GM21786 (cell line): ENCODE data around the gene PHACTR2.
"Not testable (repeated sequence)": the region's sequence is repeated elsewhere in the genome, so short reads cannot be mapped to it uniquely, and the experiment has no call there.

ENCODE experiments used
- ATAC-seq: cut with Tn5 transposase; IDR thresholded peaks from one replicate; pipeline ENCODE4 v1.9.1; 2021; ENCODE audit not compliant: unreplicated experiment

Gene PHACTR2

DNA sequence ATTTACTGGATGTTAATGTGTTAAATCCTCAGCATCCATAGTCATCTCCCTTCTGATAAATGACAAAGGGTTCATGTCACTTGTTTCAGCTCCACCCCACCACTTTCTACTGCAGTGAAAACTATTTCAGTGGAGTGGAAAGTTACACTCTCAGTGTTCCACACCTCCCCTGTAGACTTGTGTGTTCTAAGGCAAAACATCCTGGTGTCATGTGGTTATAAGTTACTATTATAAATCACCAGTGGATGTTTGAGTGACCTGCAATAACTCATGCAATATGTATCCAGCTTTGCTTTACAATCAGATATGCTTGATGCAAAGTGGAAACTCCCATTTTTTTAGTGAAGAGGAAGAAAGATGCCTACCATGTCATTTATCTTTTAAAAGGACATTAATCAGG is 83.3 kb downstream of the PHACTR2 start:
- no peak for ATAC-seq

DNA sequence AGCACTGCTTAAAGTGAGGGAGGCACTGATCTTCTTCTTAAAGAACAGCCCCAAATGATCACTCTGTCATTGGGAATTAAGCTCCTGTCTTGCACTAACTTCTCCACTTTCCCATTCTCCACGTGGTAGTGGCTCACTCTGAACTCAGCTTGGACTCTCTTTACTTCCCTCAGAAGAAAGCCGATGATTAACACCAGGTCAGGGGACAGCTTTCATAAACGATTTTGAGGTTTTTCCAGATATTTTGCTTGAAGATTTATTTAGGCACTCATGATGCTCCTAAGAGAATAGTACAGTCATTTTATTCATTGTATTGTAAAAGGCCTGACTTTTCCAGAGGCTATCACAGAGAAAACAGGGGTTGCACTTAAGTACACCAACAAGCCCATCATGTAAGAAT is 84.4 kb downstream of the PHACTR2 start:
- ATAC-seq, result no peak

DNA sequence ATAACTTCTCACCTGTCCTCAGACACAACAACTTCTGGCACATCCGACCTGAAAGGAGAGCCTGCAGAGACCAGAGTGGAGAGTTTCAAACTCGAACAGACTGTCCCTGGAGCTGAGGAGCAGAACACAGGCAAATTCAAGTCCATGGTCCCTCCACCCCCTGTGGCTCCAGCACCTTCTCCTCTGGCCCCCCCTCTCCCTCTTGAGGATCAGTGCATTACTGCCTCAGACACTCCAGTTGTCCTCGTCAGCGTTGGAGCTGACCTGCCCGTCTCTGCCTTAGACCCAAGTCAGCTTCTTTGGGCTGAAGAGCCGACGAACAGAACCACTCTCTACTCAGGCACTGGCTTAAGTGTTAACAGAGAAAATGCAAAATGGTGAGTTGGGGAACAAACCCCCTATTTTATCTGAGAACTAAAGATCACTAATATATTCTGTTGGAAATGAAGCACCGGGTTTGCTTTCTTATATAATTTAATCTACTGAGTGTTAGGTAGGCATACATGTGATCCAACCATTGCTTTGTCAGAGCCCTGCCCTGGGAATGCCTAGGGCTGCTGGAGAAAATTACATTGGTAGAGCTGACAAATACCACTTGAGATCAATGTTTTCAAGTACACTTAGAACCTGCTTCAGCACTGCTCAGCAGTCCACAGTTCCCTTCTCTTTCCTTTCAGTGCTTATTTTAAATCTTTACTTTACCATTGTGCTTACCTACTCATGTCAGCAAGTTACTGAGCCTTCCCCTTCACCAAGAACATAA is 87.8 kb downstream of the PHACTR2 start:
- no peak for ATAC-seq

DNA sequence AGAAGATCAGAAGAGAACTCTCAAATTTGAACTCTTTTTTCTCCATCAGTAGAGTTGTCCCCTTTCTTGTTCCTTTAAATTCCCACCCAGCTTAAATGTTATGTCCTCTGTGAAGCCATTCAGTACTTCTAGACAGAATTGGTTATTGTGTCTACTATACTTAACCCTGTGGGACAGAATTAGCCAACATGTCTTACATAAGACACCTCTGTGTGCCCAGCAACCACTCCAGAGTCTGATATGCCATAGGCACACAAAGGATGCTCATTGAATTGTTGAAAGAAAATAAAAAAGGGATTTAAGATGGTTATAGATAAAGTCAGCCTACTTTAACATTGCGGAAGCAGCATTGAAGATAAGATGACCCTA is 88.4 kb downstream of the PHACTR2 start:
- ATAC-seq, result no peak

DNA sequence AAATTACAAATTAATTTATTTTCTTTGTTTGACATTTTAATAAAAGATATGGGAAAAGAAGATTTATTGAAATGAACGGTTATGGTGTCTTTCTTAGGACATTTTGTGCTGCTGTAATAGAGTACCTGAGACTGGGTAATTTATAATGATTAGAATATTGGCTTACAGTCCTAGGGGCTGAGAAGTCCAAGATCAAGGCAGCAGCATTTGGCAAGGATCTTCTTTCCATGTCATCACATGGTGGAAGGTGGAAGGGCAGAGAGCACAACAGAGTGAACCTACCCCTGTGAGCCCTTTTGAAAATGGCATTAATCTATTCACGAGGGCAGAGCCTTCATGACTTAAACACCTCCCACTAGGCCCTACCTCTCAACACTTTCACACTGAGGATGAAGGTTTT is 89.7 kb downstream of the PHACTR2 start:
- no peak for ATAC-seq

DNA sequence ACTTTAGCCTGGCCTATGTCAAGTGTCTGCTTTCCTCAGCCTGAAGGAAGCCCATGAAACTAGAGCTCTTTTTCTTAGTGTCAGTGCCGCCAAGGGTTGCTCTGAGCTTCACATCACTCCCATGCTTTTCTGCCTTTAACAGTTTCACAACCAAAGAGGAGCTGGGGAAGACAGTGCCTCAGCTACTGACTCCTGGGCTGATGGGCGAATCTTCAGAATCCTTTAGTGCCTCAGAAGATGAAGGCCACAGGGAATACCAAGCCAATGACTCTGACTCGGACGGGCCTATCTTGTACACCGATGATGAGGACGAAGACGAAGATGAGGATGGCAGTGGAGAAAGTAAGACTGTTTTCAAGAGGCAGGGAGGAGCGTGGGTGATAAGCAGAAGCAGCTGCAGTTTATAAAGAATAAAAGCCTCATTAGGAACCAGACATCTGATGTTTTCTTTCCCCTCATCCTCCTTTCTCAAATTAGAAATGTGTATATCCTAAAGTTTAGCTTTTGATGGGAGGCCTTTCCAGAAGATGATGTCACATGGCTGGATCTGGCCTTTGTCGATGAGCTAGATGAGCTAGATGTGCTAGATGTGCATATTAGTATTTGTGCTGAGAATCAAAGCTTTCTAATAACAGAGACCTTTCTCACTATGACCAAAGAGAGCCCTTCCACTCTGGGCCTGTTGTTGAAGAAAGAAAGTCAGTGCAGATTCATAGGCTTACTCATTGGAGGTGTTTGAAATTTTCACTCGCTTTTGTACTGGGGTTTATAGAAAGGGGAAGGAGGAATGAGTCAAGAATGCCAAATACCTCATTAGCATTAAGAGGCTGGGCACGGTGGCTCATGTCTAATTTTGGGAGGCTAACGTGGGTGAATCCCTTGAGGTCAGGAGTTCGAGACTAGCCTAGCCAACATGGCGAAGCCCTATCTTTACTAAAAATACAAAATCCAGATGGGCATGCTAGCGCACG is 94.6 kb downstream of the PHACTR2 start:
- ATAC-seq, result no peak

DNA sequence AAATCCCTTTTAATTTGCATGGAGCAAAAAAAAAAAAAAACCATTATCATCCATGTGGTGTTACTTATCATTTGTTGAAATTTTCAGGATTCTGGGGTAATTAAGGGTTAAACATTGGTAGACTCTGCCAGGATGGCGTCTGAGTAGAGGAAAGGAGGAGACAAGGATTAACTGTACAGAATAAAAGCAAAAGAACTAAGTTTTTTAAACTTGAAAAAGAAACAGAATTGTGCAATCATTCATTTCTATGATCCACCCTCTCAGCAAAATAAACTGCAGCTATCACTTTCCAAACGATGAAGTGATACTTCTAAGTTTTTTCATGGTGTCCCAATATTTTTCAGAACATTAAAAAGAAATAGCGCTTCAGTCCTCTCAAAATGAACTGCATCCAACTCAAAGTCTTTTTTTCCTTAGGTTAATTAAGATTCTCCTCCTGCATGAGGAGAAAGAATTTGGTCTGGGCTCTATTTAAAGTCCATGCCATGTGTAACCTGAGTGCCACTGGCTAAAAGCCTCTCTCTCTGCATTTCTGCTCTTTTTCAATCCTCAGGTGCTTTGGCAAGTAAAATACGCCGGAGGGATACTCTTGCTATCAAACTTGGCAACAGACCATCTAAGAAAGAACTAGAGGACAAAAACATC is 95.9 kb downstream of the PHACTR2 start:
- no peak for ATAC-seq

DNA sequence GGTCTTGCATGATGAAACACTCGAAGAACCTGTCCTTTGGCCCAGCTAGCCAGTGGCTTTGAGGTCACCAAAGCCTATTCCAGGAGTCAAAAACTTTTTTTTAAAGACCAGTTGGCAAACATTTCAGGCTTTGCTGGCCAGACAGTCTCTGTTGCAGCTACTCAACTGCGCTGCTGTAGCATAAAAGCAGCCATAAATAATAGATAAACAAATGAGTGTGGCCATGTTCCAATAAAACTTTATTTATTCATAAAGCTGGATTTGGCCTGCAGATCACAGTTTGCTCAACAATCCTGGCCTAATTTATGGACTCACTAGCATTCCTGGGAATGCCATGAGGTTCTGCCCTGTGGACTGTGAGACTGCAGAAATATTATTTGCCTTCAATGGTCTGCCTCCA is 96.6 kb downstream of the PHACTR2 start:
- ATAC-seq, result no peak

DNA sequence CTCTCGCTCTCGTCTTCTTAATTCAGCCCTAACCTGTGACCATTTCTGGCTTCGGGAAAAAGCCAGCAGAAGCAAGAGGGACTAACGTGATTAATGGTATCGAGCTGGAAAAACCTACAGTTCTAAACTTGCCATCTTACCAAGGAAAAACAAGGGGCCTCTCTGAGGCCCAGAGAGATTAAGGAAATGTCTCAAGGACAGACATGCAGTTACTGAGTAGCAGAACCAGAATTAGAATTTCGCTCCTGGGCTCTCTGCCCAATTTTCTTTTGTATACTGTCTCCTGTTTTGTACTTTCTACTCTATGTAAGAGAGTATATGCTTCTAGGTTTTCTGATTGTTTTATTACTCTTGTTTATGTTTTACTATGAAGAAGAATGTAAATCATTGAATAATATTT is 97.6 kb downstream of the PHACTR2 start:
- ATAC-seq, result no peak

DNA sequence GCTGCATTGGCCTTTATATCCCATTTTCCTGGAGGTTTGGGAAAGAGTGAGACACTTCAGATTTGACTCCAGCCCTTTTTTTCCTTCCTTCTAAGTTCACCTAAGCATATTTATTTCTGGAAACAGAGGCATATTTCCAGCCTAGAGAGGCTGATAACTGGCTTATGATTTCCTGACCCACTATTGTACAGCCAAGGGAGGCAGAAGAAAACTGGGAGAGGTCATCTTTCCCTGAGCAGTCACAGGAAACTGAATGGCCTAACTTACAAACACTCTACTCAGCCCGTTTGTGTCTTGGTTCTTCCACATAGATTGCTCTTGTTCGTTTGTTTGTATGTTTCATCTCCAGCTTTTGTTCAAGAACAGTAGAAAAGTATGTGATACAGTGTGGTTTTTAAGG is 101.2 kb downstream of the PHACTR2 start:
- no peak for ATAC-seq

DNA sequence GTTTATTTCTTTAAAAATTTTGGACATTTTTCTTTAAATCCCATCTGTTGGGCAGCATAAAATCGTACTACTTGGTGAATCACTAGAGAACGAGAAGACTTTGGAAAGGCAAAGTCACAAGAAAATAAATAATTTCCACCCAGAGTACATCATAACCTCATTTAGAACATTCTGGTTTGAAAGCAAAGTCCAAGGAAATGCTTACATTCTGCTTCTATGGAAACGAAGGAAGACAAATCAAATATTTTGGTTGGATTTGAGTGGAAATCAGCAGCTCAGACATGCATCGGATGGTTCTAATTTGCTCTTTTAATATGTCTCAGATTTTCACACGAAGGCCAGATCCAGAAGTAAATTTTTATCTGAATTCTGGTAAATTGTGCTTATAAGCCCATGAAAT is 104.7 kb downstream of the PHACTR2 start:
- ATAC-seq, result no peak

DNA sequence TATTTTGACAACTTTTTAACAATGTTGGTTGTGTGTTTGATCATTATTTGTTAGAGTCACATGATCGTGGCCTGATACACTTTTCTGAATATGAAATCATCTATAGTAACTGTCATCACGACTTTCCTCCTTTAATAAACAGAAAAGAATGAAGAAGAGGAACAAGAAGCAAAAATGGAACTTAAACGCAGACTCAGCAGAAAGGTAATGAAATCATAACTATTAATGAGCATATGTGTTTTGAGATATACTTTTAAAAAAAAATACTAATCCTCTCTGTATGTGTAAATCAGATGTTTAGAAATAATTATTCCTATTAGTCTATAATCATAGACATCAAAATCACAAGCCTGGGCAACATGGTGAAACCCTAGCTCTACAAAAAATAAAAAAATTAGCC is 105.3 kb downstream of the PHACTR2 start:
- no peak for ATAC-seq

DNA sequence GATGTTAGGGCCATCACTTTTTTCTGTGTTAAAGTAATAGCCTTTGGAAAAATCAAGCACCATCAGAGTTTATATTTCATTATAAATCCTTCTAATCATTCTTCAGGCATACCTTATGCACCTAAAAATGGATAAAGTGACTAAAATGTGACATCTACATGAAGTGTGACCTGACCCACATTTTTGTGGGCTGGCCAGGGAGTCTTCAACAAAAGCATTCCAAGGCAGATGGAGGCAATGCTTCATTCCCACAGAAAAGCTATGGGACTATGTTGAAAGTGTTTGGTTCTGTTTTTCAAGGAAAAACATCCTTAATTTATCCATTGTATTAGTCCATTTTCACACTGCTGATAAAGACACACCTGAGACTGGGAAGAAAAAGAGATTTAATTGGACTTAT is 106.6 kb downstream of the PHACTR2 start:
- ATAC-seq, result no peak

DNA sequence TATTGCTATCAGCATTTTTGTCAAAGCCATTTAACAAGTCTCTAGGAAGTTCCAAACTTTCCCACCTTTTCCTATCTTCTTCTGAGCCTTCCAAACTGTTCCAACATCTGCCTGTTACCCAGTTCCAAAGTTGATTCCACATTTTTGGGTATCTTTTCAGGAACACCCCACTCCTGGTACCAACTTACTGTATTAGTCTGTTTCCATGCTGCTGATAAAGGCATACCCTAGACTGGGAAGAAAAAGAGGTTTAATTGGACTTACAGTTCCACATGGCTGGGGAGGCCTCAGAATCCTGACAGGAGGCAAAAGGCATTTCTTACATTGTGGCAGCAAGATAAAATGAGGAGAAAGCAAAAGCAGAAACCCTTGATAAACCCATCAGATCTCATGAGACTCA is 108.6 kb downstream of the PHACTR2 start:
- not testable (repeated sequence) for ATAC-seq

DNA sequence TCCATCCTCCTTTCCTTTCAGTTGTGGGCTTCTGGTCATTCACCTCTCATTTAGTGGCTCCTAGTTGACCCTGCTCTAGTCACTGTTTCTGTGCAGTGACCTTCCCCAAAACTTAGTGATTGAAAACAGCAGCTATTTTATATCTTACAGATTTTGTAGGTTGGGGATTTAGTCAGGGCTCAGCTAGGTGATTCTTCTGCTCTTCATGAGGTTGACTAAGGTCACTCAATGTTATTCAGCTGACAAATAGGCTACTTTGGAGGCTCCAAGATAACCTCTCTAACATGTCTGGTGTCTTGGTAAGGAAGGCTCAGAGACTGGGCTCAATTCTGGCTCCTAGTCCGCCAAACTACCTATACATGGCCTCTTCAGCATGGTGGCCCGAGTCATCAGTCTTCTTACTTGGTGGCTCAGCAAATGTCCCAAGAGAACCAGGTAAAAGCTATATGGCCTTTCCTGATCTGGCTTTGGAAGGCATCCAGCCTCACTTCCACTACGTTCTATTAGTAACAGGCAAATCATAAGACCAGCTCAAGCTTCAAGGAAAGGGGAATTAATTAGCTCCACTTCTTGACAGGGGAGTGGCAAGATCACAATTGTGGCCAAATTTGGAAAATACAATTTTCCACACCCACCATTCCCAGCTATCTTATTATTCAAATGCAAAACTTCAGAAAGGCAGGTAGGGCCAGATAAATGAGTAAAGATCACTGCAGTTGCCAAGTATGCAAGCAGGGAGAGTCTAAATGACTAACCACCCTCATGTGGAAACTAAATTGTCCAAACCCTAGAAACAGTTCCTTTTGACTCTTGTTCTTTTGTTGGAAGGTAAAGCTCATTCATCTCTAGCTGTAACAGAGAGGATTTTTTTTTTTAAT is 114.9 kb downstream of the PHACTR2 start:
- ATAC-seq, result no peak

DNA sequence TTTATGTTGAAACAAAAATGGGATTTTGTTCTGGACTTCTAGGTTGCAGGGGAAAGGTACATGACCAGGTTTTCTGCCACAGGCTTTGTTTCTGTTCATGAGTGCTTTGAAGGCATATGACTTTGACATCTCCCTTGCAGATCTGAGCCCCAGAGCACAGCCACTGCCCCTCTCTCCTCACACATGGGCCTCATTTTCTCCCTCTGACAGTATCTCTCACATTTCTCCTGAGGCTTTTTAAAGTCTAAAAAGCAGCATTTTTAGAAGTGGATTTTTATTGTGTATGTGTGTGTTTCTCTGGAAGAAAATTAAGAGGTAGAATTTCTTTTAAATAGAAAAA is 115.5 kb downstream of the PHACTR2 start:
- no peak for ATAC-seq

DNA sequence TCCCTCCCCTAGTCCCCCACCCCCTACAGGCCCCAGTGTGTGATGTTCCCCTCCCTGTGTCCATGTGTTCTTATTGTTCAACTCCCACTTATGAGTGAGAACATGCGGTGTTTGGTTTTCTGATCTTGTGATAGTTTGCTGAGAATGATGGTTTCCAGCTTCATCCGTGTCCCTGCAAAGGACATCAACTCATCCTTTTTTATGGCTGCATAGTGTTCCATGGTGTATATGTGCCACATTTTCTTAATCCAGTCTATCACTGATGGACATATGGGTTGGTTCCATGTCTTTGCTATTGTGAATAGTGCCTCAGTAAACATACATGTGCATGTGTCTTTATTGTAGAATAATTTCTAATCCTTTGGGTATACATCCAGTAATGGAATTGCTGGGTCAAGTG is 118.8 kb downstream of the PHACTR2 start:
- not testable (repeated sequence) for ATAC-seq

DNA sequence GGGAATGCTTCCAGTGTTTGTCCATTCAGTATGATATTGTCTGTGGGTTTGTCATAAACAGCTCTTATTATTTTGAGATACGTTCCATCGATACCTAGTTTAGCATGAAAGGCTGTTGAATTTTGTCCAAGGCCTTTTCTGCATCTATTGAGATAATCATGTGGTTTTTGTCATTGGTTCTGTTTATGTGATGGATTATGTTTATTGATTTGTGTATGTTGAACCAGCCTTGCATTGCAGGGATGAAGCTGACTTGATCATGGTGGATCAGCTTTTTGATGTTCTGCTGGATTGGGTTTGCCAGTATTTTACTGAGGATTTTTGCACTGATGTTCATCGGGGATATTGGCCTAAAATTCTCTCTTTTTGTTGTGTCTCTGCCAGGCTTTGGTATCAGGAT is 120.7 kb downstream of the PHACTR2 start:
- ATAC-seq, result not testable (repeated sequence)

DNA sequence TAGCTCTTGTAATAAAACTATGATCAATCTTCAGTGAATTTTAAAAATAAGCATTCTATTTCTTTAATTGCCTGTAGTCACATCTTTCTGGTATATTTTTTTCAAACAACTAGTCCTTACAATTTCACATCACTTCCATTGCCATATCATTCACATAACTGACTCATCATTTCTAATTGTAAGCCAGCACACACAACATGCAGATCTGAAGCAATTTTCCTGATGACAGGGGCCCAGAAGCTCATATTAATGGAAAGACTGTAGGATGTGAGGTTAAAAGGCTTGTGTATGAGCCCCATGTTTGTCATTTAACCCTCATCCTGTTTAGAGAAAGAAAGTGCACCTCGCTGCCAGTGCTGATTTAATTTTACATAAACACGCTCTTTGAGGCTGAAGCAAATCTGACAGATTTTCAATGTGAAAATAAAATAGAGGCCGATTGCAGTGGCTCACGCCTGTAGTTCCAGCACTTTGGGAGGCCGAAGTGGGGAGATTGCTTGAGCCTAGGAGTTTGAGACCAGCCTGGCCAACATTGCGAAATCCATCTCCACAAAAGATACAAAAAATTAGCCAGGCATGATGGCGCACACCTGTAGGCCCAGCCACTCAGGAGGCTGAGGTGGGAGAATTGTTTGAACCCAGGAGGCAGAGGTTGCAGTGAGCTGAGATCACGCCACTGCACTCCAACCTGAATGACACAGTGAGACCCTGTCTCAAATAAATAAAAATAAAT is 125.2 kb downstream of the PHACTR2 start:
- ATAC-seq, result no peak
